Measurements from ENCODE around the gene GNGT1.
A peak's percentile ranks its signal among the peaks of the same experiment; 100 is the strongest.

GNGT1 gene

DNA sequence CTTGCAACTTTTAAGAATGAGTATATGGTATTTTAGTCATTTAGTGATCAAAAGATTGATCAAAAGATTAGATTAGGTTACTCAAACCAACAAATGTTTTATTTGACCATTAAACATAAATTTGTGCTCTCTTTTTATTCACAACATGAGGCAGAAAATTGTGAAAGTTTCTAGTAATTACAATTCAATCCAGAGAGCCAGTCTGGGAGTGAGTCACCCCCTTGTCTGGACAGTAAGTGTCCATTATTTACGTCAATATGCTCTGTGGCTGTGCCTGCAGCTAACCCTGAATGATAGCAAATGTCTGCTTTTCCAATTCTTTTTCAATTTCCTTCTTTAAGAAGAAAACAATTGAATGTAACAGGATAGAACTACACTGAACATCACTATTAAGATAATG lies 43.1 kb downstream of the GNGT1 start:
- peak overlapping the region; percentile 54 for H3K27ac ChIP-seq (ENCODE audit: low read depth, low read length)
- no peaks in the 10 kb centered on the region for H3K27me3 ChIP-seq (ENCODE audit: control insufficient read depth in 5 of 5, insufficient read depth in 4 of 5, low read length in 5 of 5)
- H3K4me1 ChIP-seq (ENCODE audit: control insufficient read depth in 5 of 5, insufficient read depth in 5 of 5, low read length in 5 of 5) = peaks cover 0 to 31% (median 0%) of the 10 kb centered on the region in 5 donors
- no peaks in the 10 kb centered on the region for H3K9me3 ChIP-seq (ENCODE audit: control insufficient read depth in 5 of 5, low read length in 5 of 5)
- no peaks in the 10 kb centered on the region for H3K36me3 ChIP-seq (ENCODE audit: control insufficient read depth in 5 of 5, insufficient read depth in 5 of 5, low read length in 5 of 5)
- no peak overlapping the region for H3K9ac ChIP-seq (ENCODE audit: low read length in 5 of 5)
- H3K4me3 ChIP-seq (ENCODE audit: low read depth in 1 of 5, low read length in 5 of 5) = no peak overlapping the region

DNA sequence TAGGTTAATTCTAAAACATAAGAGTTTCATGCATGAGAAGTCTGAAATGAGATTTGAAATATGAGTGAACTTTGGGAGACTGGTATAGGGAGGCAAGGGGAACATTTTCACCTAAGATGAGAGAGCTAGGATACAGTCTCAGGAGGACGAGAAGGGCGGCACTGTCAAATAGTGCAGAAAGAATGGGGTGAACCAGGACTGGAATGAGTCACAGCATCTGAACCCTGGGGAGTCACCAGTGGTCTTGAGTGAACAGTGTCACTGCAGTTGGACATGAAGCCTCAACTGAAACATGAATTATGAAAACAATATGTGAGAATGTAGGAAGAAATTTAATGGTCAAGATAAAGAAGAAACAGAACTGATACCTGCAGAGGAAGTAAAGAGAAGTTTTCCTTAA lies 48.9 kb downstream of the GNGT1 start:
- Histone ChIP-seq H3K9ac (ENCODE audit: low read length in 5 of 5) (no peak overlapping the region), H3K27ac (ENCODE audit: low read depth, low read length) (no peak overlapping the region), H3K27me3 (ENCODE audit: control insufficient read depth in 5 of 5, insufficient read depth in 4 of 5, low read length in 5 of 5) (no peaks in the 10 kb centered on the region), H3K9me3 (ENCODE audit: control insufficient read depth in 5 of 5, low read length in 5 of 5) (no peaks in the 10 kb centered on the region), H3K4me1 (ENCODE audit: control insufficient read depth in 5 of 5, insufficient read depth in 5 of 5, low read length in 5 of 5) (peaks cover 0 to 8% (median 0%) of the 10 kb centered on the region in 5 donors), H3K4me3 (ENCODE audit: low read depth in 1 of 5, low read length in 5 of 5) (no peak overlapping the region), H3K36me3 (ENCODE audit: control insufficient read depth in 5 of 5, insufficient read depth in 5 of 5, low read length in 5 of 5) (no peaks in the 10 kb centered on the region)

DNA sequence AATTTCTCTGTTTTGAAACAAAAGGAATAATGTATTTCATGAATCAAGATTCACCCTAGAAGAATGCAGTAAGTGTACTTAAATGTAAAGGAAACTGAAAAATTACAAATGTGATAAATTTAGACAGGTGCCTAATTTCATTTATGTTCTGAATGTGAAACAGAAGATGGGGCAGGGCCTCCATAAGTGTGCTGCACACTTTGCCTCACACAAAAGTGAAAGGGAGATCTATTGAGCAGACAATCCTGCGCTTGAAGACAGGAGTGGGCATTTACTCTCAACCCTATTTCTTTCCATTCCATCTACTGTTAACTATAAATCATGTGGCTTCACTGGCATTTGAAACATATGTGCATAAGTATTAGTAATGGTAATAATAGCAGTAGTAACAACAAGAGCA lies 51.4 kb downstream of the GNGT1 start:
- Histone ChIP-seq H3K4me1 (ENCODE audit: control insufficient read depth in 5 of 5, insufficient read depth in 5 of 5, low read length in 5 of 5) (peaks cover 0 to 8% (median 0%) of the 10 kb centered on the region in 5 donors), H3K27me3 (ENCODE audit: control insufficient read depth in 5 of 5, insufficient read depth in 4 of 5, low read length in 5 of 5) (no peaks in the 10 kb centered on the region), H3K9me3 (ENCODE audit: control insufficient read depth in 5 of 5, low read length in 5 of 5) (no peaks in the 10 kb centered on the region), H3K27ac (ENCODE audit: low read depth, low read length) (no peak overlapping the region), H3K9ac (ENCODE audit: low read length in 5 of 5) (no peak overlapping the region), H3K4me3 (ENCODE audit: low read depth in 1 of 5, low read length in 5 of 5) (no peak overlapping the region), H3K36me3 (ENCODE audit: control insufficient read depth in 5 of 5, insufficient read depth in 5 of 5, low read length in 5 of 5) (no peaks in the 10 kb centered on the region)

DNA sequence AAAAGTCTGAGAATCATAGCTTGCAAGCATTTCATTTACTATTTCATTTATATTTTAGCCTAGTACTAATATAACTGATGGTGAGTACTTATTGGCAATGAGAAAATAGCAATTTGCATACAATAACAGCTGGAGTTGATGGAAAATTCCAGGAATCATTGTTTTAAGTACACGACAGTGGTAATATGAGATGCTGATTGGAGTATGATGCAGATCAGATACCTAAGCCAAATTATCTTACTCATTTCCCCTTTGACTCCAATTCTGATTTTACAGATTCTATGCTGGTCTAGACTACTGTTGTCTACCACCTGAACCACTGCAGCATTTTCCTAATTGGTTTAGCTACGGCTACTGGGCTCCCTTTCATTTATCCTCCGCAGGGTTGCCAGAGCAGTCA lies 51.8 kb downstream of the GNGT1 start:
- Histone ChIP-seq H3K9ac (ENCODE audit: low read length in 5 of 5) (no peak overlapping the region), H3K36me3 (ENCODE audit: control insufficient read depth in 5 of 5, insufficient read depth in 5 of 5, low read length in 5 of 5) (no peaks in the 10 kb centered on the region), H3K4me1 (ENCODE audit: control insufficient read depth in 5 of 5, insufficient read depth in 5 of 5, low read length in 5 of 5) (peaks cover 0 to 8% (median 0%) of the 10 kb centered on the region in 5 donors), H3K9me3 (ENCODE audit: control insufficient read depth in 5 of 5, low read length in 5 of 5) (no peaks in the 10 kb centered on the region), H3K27ac (ENCODE audit: low read depth, low read length) (no peak overlapping the region), H3K4me3 (ENCODE audit: low read depth in 1 of 5, low read length in 5 of 5) (peak overlapping the region in 1 of 5 donors; percentile 2), H3K27me3 (ENCODE audit: control insufficient read depth in 5 of 5, insufficient read depth in 4 of 5, low read length in 5 of 5) (no peaks in the 10 kb centered on the region)

DNA sequence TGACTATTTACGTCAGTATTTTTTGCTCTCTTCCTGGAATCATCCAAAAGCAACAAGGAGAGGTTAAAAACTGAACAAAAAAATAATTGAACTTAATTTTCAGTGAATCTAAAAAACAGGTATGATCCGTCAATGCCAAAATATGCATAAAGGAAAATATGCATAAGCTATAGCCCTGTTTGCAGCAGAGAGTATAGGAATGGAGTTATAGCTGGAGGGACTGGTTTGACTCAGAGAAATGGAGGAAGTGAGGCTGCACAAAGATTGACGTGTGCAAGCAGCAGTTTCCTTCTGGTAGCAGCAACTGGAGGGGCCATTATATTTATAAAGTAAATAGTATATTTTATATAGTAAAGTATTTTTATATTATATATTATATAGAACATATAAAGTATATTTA lies 52.3 kb downstream of the GNGT1 start:
- Histone ChIP-seq H3K27ac (ENCODE audit: low read depth, low read length) (no peak overlapping the region), H3K9me3 (ENCODE audit: control insufficient read depth in 5 of 5, low read length in 5 of 5) (no peaks in the 10 kb centered on the region), H3K4me1 (ENCODE audit: control insufficient read depth in 5 of 5, insufficient read depth in 5 of 5, low read length in 5 of 5) (peaks cover 0 to 6% (median 0%) of the 10 kb centered on the region in 5 donors), H3K36me3 (ENCODE audit: control insufficient read depth in 5 of 5, insufficient read depth in 5 of 5, low read length in 5 of 5) (no peaks in the 10 kb centered on the region), H3K4me3 (ENCODE audit: low read depth in 1 of 5, low read length in 5 of 5) (peak overlapping the region in 1 of 5 donors; percentile 2), H3K27me3 (ENCODE audit: control insufficient read depth in 5 of 5, insufficient read depth in 4 of 5, low read length in 5 of 5) (no peaks in the 10 kb centered on the region), H3K9ac (ENCODE audit: low read length in 5 of 5) (no peak overlapping the region)
